GM13976 (cell line): ENCODE results near the gene PSMB1.

Source experiments
- DNase-seq: peaks from one replicate; pipeline ENCODE4 v3.0.0; 2012; ENCODE audit warnings: low spot score
- in situ Hi-C: fragments of 300-500 bp; cut with MboI; formaldehyde crosslinking; loops from one replicate; pipeline ENCODE4 v1.12.0; 2022; ENCODE audit warnings: low sequenced_read_pairs, mixed read lengths, inconsistent platforms; ENCODE audit not compliant: unreplicated experiment
- TF ChIP-seq, protein P1 (sequence below): IDR thresholded peaks from 2 replicates; pipeline ENCODE4 v1.5.1; 2012; ENCODE audit warnings: borderline replicate concordance, mild to moderate bottlenecking; ENCODE audit not compliant: insufficient read depth; ENCODE audit errors: extremely low read depth, missing control alignments, control extremely low read depth

Gene PSMB1

DNA sequence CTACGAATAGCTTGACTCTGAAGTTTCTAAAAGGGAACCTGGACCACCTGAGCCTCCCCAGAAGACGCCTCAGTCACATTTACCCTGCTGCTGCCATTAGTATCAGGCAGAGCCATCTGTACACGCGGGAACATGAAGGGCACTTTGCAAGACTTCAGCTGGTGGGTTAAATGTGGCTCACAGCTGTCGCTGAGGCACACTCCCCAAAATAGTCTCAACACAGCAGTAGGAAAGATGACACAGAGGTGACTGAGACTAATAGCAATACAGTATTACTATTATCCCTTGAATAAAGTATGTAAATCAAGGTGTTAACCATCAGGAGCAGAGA, 29.0 kb downstream of the PSMB1 start:
- in situ Hi-C loops: no loop called here
- no peak for DNase-seq
- TF ChIP-seq, protein P1, sequence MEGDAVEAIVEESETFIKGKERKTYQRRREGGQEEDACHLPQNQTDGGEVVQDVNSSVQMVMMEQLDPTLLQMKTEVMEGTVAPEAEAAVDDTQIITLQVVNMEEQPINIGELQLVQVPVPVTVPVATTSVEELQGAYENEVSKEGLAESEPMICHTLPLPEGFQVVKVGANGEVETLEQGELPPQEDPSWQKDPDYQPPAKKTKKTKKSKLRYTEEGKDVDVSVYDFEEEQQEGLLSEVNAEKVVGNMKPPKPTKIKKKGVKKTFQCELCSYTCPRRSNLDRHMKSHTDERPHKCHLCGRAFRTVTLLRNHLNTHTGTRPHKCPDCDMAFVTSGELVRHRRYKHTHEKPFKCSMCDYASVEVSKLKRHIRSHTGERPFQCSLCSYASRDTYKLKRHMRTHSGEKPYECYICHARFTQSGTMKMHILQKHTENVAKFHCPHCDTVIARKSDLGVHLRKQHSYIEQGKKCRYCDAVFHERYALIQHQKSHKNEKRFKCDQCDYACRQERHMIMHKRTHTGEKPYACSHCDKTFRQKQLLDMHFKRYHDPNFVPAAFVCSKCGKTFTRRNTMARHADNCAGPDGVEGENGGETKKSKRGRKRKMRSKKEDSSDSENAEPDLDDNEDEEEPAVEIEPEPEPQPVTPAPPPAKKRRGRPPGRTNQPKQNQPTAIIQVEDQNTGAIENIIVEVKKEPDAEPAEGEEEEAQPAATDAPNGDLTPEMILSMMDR: no peak

DNA sequence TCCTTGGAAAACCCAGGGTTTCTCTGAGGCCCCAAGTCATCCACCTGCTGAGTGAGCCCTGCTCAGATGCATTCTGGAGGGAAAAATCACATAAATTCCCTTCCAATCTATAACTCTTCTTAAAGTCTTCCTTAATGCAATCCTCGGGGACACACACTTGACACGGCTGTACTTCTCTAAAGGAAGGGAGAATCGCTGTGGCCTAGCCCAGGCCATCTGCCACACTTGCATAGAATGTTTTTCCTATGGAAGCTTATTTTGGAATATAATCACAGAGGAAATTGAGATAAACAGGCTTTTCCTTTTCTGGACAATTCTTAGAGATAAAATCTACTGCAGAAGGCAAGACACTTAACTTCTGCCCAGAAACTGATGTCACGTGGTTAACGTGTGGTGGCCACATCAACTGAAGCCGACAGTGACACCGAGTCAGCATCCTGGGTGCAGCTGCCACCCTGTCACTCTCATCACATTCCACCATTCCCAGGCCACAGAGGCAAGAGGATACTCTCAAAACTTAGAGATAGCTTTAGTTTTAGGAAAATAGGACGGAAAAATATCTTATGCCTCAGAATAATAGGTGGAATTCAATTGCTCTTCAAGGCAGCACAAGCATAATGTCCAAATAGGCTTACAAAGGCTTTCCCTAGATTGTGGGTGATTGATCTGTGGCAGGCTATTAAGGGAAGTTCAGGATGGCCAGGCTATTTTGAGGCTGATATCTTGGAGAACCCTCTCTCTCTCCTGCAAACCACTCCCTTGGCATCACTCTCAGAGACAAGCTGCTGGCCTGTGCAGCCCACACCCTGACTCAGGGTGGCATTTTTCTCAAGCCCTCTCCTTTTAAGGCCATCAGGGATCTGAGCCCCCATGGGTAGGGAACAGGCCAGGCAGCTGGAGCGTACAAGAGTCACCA, 29.6 kb downstream of the PSMB1 start:
- TF ChIP-seq, protein P1: no peak
- in situ Hi-C loops: no loop called here
- no peak for DNase-seq

DNA sequence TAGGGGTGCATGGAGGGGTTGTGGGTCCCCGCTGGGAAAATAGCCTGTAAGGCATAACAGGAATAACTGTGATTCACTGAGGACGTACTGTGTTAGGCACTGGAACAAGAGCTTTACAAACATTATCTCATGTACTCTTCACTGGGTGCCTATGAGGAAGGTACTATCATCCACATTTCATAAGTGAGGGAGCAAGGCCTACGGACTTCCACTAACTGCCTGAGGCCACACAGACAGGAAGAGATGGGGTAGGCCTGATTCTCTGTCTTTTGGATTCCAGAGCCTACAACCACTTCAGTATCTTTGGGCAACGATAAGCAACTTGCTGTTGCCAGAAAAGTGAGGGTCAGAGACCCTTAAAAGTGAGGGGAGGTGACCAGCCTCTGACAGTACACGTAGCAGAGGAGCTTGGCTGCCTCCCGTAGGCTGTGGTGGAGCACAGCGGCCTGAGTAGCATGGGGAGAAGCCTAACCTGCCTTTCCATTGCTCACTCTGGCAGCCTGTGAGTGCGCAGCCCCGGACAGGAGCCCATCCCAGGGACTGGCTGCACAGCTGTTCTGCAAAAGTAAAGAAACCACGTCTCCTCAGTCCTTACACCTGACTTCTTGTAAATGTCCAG, 30.4 kb downstream of the PSMB1 start:
- TF ChIP-seq, protein P1: peak; percentile 35
- in situ Hi-C loops: no loop called here
- DNase-seq: no peak

DNA sequence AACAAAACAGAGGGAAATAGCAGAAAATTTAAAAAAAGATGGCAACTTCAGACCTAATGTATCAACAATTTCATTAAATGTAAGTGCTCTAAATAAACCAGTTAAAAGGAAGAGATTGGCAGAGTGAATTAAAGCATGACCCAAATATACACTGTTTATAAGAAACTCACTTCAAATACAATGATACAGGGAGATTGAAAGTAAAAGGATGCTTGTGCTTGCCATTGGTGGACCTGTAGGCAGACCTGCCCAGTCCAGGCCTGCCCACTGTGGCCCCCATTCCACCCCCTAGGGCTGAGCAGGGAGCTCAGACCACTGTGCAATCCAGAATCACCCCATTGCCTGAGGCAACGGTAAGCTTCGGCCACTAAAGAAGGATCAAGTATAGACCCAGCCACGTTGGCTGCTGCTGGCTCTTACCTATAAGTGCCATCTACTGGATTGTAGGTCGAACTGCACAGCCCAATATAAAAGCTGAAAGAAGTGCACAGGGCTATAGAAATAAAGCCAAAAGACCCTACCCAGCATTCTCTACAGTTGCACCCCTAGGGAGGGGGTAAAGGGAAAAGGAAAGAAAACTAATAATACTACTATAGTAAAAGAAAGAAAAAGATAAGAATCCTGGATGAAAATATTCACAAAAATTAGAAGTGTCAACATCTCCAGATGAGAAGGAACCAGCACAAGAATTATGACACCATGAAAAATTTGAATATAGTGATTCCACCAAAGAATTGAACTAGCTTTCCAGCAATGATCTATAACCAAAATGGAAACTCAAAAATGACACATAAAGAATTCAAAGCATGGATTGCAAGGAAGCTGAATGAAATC, 36.1 kb downstream of the PSMB1 start:
- in situ Hi-C loops: no loop called here
- TF ChIP-seq, protein P1: peak; percentile 82
- DNase-seq: peak; percentile 45

DNA sequence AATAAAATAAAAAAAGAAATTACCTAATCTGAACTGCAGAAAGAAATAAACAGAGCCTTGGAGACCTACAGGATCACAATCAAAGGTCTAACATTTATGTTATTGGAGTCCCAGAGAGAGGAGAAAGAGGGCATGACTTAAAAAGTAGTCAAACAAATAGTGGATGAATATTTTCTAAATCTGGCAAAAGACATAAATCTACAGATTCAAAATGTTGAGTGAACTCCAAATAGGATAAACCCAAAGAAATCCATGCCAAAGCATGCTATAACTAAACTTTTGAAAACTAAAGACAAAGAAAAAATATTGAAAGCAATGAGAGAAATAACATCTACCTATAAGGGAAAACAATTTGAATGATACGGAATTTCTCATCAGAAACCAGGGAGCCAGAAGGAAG, 38.2 kb downstream of the PSMB1 start:
- in situ Hi-C loops: no loop called here
- TF ChIP-seq, protein P1: no peak
- DNase-seq: no peak

DNA sequence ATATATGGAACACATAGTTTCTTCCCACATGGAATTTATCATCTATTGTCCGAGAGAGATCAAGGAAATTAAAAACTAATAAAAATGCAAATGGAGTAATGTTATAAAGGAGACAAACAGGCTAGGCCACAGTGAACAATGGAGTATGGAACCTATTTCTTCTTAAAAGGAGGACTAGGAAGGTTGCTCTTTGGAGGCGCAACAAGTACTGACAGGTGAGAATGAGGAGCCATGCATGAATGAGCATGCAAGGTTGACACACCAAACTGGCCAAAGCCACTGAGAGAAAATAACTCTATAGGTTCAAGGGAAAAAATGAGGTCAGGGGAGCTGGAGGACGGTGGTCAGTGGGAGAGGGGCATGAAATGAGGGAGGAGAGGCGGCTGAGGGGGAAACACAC, 40.9 kb downstream of the PSMB1 start:
- in situ Hi-C loops: no loop called here
- DNase-seq: no peak
- TF ChIP-seq, protein P1: no peak
